ENCODE data around the gene TBC1D9B.
A peak's percentile ranks its signal among the peaks of the same experiment; 100 is the strongest.

TBC1D9B gene

GRCh38 chr5:179868541-179868940 lies 39.2 kb downstream of the TBC1D9B start:
- DNase-seq, result no peak

GRCh38 chr5:179867476-179867875 lies 40.2 kb downstream of the TBC1D9B start:
- no peak for DNase-seq

GRCh38 chr5:179867079-179867465 lies 40.6 kb downstream of the TBC1D9B start:
- no peak for DNase-seq

- DNase-seq, result no peak
These were observed 41.2 kb downstream of the TBC1D9B start for GRCh38 chr5:179866241-179867078.

GRCh38 chr5:179865491-179866240 lies 42.0 kb downstream of the TBC1D9B start:
- no peak for DNase-seq

GRCh38 chr5:179864686-179865085 lies 43.0 kb downstream of the TBC1D9B start:
- no peak for DNase-seq

DNA sequence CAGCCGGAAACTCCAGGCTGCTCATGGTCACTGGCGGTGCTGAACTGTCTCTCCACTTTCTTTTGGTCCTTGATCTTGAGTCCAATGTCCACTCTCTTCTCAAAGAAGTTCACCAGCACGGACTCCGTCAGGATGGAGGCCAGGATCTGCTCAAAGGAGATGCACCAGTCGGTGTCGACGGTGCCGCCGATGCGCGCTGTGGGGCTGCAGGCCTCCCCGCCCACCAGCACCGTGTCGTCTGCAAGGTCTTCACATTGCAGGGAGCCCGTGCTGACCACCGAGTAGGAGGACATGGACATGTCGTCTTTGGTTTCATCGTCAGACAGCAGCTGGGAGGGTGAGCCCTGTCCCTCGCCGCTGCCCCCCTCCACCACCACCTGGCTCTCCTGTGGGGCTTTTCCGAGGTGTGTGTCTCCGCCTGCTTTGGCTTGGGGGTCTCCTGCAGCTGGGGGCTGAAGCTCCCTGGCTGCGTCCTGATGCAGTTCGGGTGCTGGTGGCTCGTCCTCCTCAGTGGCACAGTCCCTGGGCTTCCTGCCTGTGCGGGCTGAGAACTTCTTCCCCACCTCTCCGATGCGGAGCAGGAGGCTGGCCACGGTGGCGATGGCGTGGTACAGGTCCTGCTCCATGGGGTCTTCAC lies 44.1 kb downstream of the TBC1D9B start:
- no peak for DNase-seq

DNA sequence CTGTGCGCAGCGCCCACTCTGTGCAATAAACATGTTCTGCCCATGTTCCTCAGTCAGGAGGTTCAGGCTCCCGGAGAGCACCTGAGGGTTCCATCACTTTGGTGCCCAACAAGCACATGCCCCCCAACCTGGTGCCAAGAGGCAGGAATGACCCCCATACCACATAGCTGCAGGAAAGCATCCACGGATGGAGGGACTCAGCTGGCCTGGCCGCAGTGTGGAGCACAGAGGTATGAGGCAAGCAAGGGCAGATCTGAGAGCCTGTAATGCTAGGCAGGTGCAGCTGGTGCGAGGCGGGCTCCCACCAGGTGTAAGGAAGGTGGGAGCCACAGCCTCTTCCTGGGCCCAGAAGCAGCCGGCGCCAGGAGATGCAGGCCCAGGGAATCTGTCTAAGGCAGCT lies 44.8 kb downstream of the TBC1D9B start:
- no peak for DNase-seq

DNA sequence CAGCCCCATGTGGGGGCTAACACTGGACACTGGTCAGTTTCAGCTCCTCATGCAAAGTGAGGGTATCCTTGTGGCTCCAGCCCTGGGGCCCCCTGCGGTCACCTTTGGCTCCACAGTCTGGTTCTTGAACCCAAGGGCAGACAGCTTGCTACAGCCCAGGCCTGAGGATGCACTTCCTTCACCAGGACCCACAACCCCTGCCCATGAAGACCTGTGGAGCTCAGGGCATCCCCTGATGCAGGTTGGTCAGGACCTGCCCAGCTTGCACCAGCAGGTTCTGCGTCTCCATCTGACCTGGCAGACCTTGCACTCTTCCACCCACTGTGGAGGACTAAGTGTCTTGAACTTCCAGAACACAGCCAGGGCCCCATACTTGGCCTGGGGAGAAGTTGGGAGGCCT lies 45.4 kb downstream of the TBC1D9B start:
- DNase-seq, result no peak

GRCh38 chr5:179860301-179860700 lies 47.4 kb downstream of the TBC1D9B start:
- no peak for DNase-seq

DNA sequence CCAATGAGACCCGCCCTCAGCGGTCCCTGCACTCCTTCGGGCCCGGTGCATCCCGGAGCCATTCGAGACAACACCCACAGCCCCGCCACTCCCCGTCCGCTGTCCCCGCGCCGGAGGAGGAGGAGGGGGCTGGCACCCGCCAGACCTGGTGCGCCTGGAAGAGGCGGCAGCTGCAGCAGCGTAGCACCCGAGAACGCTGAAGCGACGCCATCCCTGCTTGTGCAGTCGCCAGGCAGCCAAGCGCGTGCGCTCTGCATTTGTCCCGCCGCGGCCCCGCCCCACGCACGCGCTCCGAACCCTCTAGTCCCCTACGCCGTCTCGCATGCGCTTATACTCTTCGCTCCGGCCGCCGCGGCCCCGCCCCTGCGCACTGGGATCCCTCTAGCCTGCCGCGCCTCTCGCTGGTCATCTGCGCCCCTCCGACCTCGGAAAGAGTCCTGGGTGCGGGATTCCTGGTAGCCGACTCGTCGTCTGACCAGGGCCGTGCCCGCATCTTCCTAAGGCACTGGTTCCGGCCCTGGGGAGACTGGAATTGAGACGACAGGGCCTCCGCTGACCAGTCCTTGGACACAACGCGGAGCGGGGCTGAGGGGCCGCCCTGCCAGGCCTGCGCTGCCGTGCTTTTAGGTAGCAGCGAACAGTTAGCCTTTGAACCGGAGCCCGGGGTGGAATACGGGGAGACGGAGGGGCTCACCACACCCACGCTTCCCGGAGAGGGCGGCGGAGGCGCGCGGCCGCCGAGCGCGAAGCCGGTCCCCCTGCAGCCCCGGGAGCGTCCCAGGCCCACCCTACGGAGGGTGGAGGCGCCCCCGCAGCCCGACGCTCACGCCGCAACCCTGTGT lies 48.9 kb downstream of the TBC1D9B start, which contains the start of gene MRNIP:
Gene MRNIP (minus strand): TSS at position 232 of the 842 bp plus-strand sequence. CDS start 21 bp downstream, at position 211.
- DNase-seq, result peak; percentile 84

GRCh38 chr5:179858241-179858585 lies 49.5 kb downstream of the TBC1D9B start:
- DNase-seq, result no peak

GRCh38 chr5:179854356-179854755 lies 53.3 kb downstream of the TBC1D9B start:
- no peak for DNase-seq

GRCh38 chr5:179852993-179853547 lies 54.6 kb downstream of the TBC1D9B start:
- DNase-seq, result no peak

GRCh38 chr5:179841621-179842020 lies 66.1 kb downstream of the TBC1D9B start:
- DNase-seq, result no peak

DNA sequence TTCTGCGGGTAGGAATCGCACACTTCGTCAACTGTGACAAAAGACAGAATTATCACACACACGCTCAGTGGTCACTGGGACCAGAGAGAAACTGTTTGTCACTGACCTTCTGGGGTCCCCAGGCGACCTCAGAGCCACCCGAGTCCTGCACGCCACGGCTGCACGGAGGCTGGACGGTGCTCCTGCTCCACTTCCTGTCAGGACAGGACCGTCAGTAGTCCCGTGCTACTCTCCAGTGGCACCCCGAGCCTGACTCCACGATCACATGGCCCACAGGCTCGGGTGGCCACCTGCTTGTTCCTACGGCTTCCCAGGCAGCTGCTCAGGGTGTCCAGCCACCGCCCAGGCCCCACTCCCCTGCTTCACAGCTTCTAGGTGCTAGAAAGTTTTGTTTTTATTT lies 66.9 kb downstream of the TBC1D9B start:
- no peak for DNase-seq

DNA sequence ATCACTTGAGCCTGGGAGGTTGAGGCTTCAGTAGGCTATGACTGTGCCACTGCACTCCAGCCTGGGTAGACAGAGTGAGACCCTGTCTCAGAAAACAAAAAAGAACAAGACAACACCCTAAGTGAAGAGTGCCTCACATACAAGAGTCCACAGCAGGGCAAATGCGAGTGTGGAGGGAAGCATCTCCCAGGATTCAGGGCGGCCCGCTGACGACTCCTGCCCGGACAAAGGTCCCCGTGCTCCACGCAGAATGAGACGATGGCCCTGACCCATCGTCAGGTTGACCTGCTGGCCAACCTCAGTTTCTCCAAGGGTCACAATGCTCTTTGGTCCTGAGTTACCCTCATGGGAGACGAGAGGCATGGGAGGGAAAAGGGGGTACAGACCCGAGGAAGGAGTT lies 67.4 kb downstream of the TBC1D9B start:
- DNase-seq, result no peak

DNA sequence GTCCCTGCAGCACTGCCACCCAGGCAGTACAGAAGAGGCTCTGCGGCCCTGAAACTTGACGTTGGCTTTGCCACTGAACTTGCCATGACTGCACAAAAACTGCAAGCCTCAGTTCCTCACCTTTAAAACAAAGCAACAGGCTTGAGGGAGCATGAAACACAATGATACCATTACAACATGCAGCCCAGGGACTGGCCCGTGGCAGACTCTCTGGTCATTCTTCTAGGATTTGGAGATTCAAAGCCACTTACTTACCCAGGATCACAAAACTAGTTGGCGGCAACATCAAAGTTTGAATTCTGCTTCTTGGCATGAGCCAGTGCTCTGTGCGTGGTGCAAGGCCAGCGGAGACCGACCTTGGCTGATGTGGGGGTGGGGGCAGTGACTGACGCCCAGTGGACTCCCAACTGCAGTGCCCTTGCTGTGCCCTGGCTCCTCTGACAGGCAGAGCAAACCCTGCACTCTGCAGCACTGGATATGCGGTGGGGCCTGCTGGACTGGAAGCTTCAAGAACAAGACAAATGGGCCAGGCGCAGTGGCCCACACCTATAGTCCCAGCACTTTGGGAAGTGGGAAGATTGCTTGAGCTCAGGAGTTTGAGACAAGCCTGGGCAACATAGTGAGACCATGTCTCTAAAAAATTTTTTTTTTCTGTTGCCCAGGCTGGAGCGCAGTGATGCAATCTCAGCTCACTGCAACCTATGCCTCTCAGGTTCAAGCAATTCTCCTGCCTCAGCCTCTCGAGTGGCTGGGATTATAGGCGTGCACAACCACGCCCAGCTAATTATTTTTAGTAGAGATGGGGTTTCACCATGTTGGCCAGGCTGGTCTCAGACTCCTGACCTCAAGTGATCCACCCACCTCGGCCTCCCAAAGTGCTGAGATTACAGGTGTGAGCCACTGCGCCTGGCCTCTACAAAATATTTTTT lies 68.1 kb downstream of the TBC1D9B start:
- DNase-seq, result no peak

- DNase-seq, result no peak
These were observed 70.4 kb downstream of the TBC1D9B start for GRCh38 chr5:179837076-179838011.
